Peyer's patch (tissue), 4 donors: ENCODE results near the gene MME. TPM values are rescaled to one million over a fixed set of nuclear protein-coding genes. Genes with fewer than 3 reads are reported as not detected.

ENCODE experiments used
- DNase-seq, 3 donors: peaks; one replicate each; pipeline ENCODE4 v3.0.0-alpha.2; 2017 to 2019
- H3K27ac ChIP-seq, 4 donors: fragments of 200-600 bp; sonication (generic); one replicate each; pipeline ENCODE4 v1.5.1; 2016 to 2019
- H3K27me3 ChIP-seq, 2 donors: fragments of 200-600 bp; sonication (generic); one replicate each; pipeline ENCODE4 v1.5.1; 2019
- H3K36me3 ChIP-seq, 3 donors: fragments of 200-600 bp; sonication (generic); one replicate each; pipeline ENCODE4 v1.5.1; 2016 to 2019
- H3K4me1 ChIP-seq, 4 donors: fragments of 200-600 bp; sonication (generic); one replicate each; pipeline ENCODE4 v1.5.1; 2016 to 2019
- H3K4me3 ChIP-seq, 4 donors: fragments of 200-600 bp; sonication (generic); 1 replicate in 3 of 4; 2 replicates in 1 of 4; pipeline ENCODE4 v1.5.1; 2016 to 2019; ENCODE audit warnings: mild to moderate bottlenecking in 1 of 4
- H3K9me3 ChIP-seq, 4 donors: fragments of 200-600 bp; sonication (generic); one replicate each; pipeline ENCODE4 v1.5.1; 2016 to 2019; ENCODE audit warnings: mild to moderate bottlenecking in 1 of 4
- CTCF ChIP-seq, 6 experiments: fragments of 450-650 bp in 4 of 6; fragments of 200-600 bp in 2 of 6; sonication (generic) in 1 of 6; IDR thresholded peaks; one replicate each; pipeline ENCODE4 v1.5.1; 2017 to 2019; ENCODE audit warnings: antibody characterized with exemption in 6 of 6, mild to moderate bottlenecking in 3 of 6, moderate library complexity in 1 of 6
- POLR2A ChIP-seq, 2 donors: fragments of 450-650 bp; IDR thresholded peaks; one replicate each; pipeline ENCODE4 v1.5.1; 2017; ENCODE audit warnings: antibody characterized with exemption in 2 of 2, mild to moderate bottlenecking in 2 of 2, moderate library complexity in 2 of 2
- total RNA-seq, 4 donors: library from RNA; depleted of rRNA; stranded (reverse); fragments of >200 nt; gene quantifications; one replicate each; pipeline ENCODE4 v1.1.0, GENCODE V29; 2016

The MME gene
- total RNA-seq, 4 donors from 2014 or later: 19.0 to 1,011 (median 511) TPM

- Histone ChIP-seq H3K4me1 (no peaks in the 10 kb centered on the region), H3K9me3 (no peaks in the 10 kb centered on the region), H3K27me3 (no peaks in the 10 kb centered on the region), H3K27ac (no peak overlapping the region), H3K36me3 (no peaks in the 10 kb centered on the region), H3K4me3 (no peak overlapping the region)
- no peak for DNase-seq
- no peak for TF ChIP-seq CTCF (IDR thresholded peaks at IDR 0.05)
- no peak for TF ChIP-seq POLR2A (IDR thresholded peaks at IDR 0.05)
These were observed 42.5 kb upstream of the MME start for GRCh38 chr3:155037508-155038202.

- no peak for DNase-seq
- no peaks in the 10 kb centered on the region for H3K9me3 ChIP-seq
- H3K4me1 ChIP-seq: no peaks in the 10 kb centered on the region
- no peak for TF ChIP-seq CTCF (IDR thresholded peaks at IDR 0.05)
- TF ChIP-seq POLR2A (IDR thresholded peaks at IDR 0.05): no peak
- H3K27me3 ChIP-seq: no peaks in the 10 kb centered on the region
- H3K36me3 ChIP-seq: no peaks in the 10 kb centered on the region
- no peak overlapping the region for H3K4me3 ChIP-seq
- H3K27ac ChIP-seq: no peak overlapping the region
These were observed 41.9 kb upstream of the MME start for GRCh38 chr3:155038203-155038554.

- peaks cover 0 to 3% (median 0%) of the 10 kb centered on the region in 4 donors for H3K9me3 ChIP-seq
- no peaks in the 10 kb centered on the region for H3K4me1 ChIP-seq
- TF ChIP-seq POLR2A (IDR thresholded peaks at IDR 0.05): no peak
- TF ChIP-seq CTCF (IDR thresholded peaks at IDR 0.05): no peak
- no peak for DNase-seq
- H3K27me3 ChIP-seq: no peaks in the 10 kb centered on the region
- no peaks in the 10 kb centered on the region for H3K36me3 ChIP-seq
- H3K4me3 ChIP-seq: no peak overlapping the region
- no peak overlapping the region for H3K27ac ChIP-seq
These were observed 33.2 kb upstream of the MME start for GRCh38 chr3:155046935-155047334.

GRCh38 chr3:155047672-155048071, 32.4 kb upstream of the MME start:
- Histone ChIP-seq H3K27me3 (no peaks in the 10 kb centered on the region), H3K9me3 (peaks cover 0 to 5% (median 0%) of the 10 kb centered on the region in 4 donors), H3K4me1 (no peaks in the 10 kb centered on the region), H3K36me3 (no peaks in the 10 kb centered on the region), H3K27ac (no peak overlapping the region), H3K4me3 (no peak overlapping the region)
- TF ChIP-seq POLR2A (IDR thresholded peaks at IDR 0.05) (no peak), CTCF (IDR thresholded peaks at IDR 0.05) (no peak)
- DNase-seq: no peak

- H3K27me3 ChIP-seq: no peaks in the 10 kb centered on the region
- H3K4me3 ChIP-seq: no peak overlapping the region
- no peak overlapping the region for H3K27ac ChIP-seq
- no peaks in the 10 kb centered on the region for H3K4me1 ChIP-seq
- no peaks in the 10 kb centered on the region for H3K36me3 ChIP-seq
- H3K9me3 ChIP-seq: peaks cover 0 to 5% (median 0%) of the 10 kb centered on the region in 4 donors
- DNase-seq: no peak
- TF ChIP-seq POLR2A (IDR thresholded peaks at IDR 0.05): no peak
These were observed 30.2 kb upstream of the MME start for GRCh38 chr3:155049959-155050358.

- no peak for DNase-seq
- Histone ChIP-seq H3K27me3 (no peaks in the 10 kb centered on the region), H3K9me3 (peaks cover 0 to 5% (median 0%) of the 10 kb centered on the region in 4 donors), H3K4me1 (no peaks in the 10 kb centered on the region), H3K27ac (no peak overlapping the region), H3K36me3 (no peaks in the 10 kb centered on the region), H3K4me3 (no peak overlapping the region)
- TF ChIP-seq POLR2A (IDR thresholded peaks at IDR 0.05) (no peak), CTCF (IDR thresholded peaks at IDR 0.05) (no peak)
These were observed 27.6 kb upstream of the MME start for GRCh38 chr3:155052470-155052869.
